Erythroblast (primary cell): ENCODE measurements around the gene RIOK3.

Source experiments
- GATA1 ChIP-seq: IDR thresholded peaks from 2 replicates; pipeline ENCODE4 v1.6.1; 2011; ENCODE audit warnings: low read depth, mild to moderate bottlenecking, control low read depth, low read length, moderate library complexity
- POLR2A ChIP-seq: IDR thresholded peaks from 2 replicates; pipeline ENCODE4 v1.6.1; 2011; ENCODE audit warnings: mild to moderate bottlenecking, low read length

DNA sequence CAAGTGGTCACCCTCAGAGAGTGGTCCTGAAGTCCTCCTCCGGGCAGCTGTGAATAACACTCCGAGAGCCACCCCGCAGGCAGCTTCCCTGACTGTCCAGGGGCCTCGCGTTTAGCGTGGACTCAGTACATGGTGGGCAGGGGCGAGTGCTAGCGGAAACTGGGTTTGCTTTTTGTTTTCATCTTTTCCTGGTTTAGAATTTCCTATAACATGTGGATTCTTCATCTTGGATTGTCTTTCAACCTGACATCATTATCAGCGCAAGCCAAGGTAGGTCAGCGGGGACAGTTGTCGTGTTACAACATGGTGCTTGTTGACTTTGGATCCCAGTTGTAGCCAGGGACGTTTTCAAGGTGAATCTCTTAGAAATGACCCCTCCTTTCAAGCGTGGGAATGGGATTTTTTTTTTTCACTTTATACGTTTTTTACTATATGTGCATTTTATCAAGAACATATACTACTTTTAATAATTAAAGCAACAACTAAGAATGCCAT lies 71.2 kb downstream of the RIOK3 start:
- TF ChIP-seq POLR2A (no peak), GATA1 (no peak)
